Heart left ventricle (tissue), 16 donors: ENCODE results near the gene GRHL1. TPM values are rescaled to one million over a fixed set of nuclear protein-coding genes. Genes with fewer than 3 reads are reported as not detected.

Experiments used
- ATAC-seq, 4 donors: fragments of 200-7000 bp; cut with Tn5 transposase; one replicate each; pipeline ENCODE4 v1.9.1; 2020 to 2022; ENCODE audit warnings: moderate library complexity in 4 of 4, mild to moderate bottlenecking in 3 of 4, moderate number of reproducible peaks in 1 of 4
- DNase-seq, 5 donors: peaks; one replicate each; pipeline ENCODE4 v3.0.0-alpha.2; 2020
- H3K27ac ChIP-seq, 12 donors: fragments of 200-600 bp; sonication (generic) in 4 of 12; one replicate each; pipeline versions ENCODE4 v1.5.0 to v1.8.0; 2016 to 2022; ENCODE audit warnings: mild to moderate bottlenecking in 2 of 12
- H3K27me3 ChIP-seq, 9 donors: fragments of 200-600 bp; sonication (generic) in 2 of 9; one replicate each; pipeline versions ENCODE4 v1.5.1 to v1.8.0; 2016 to 2022; ENCODE audit warnings: mild to moderate bottlenecking in 3 of 9
- H3K36me3 ChIP-seq, 9 donors: fragments of 200-600 bp; sonication (generic) in 2 of 9; one replicate each; pipeline versions ENCODE4 v1.5.0 to v1.8.0; 2018 to 2022; ENCODE audit warnings: mild to moderate bottlenecking in 2 of 9
- H3K4me1 ChIP-seq, 12 donors: fragments of 200-600 bp; sonication (generic) in 4 of 12; one replicate each; pipeline versions ENCODE4 v1.5.0 to v1.8.0; 2016 to 2022; ENCODE audit warnings: mild to moderate bottlenecking in 3 of 12
- H3K4me3 ChIP-seq, 12 donors: fragments of 200-600 bp; sonication (generic) in 4 of 12; one replicate each; pipeline versions ENCODE4 v1.5.0 to v1.8.0; 2017 to 2022; ENCODE audit warnings: mild to moderate bottlenecking in 9 of 12, moderate library complexity in 4 of 12
- H3K9me3 ChIP-seq, 12 donors: fragments of 200-600 bp; sonication (generic) in 4 of 12; one replicate each; pipeline versions ENCODE4 v1.5.0 to v1.8.0; 2016 to 2022; ENCODE audit warnings: mild to moderate bottlenecking in 1 of 12
- POLR2A ChIP-seq, 2 donors: fragments of 450-650 bp; IDR thresholded peaks; one replicate each; pipeline ENCODE4 v1.6.1; 2017; ENCODE audit warnings: antibody characterized with exemption in 2 of 2, mild to moderate bottlenecking in 2 of 2, moderate library complexity in 2 of 2
- WGBS, 4 donors: extraction: QIAGEN DNeasy Blood & Tissue Kit in 2 of 4; methylation state at CpG; one replicate each; pipeline versions ENCODE4 v1.1.5 to v1.1.7; 2013 to 2018; 5-methylcytosine and 5-hydroxymethylcytosine counted together
- intact Hi-C, 10 donors: fragments of 100-400 bp; cut with DNase I; formaldehyde crosslinking; loops; one replicate each; pipeline versions ENCODE4 v1.11.1 to v1.14.2; 2022
- polyA plus RNA-seq, 2 donors: library from polyadenylated mRNA; stranded (reverse); fragments of 200-250 nt; gene quantifications; one replicate each; pipeline ENCODE4 v1.2.3, GENCODE V29; 2013
- total RNA-seq, 9 donors: library from RNA; depleted of rRNA in 2 of 9; stranded (reverse); fragments of >200 nt in 2 of 9; fragmentation: NEBNext Ultra II Directional in 3 of 9; extraction: Animal tissue kit (Norgen Biotek cat#: 25700) in 3 of 9; gene quantifications; one replicate each; pipeline versions ENCODE4 v1.1.0 to v1.2.4, GENCODE V29; 2016 to 2023
- TF ChIP-seq, protein P1 (sequence below), 12 donors: fragments of 200-600 bp; sonication (generic) in 4 of 12; IDR thresholded peaks; one replicate each; pipeline versions ENCODE4 v1.5.0 to v1.8.0; 2018 to 2022; ENCODE audit warnings: antibody characterized with exemption in 12 of 12, mild to moderate bottlenecking in 5 of 12
- donor health status: ischemic (EF 13 %, LVEDD 7.1; RV severe dilation, severe dysfunction).
- donor health status: healthy with polysubstance abuse.
- donor health status: DM: no; HTN: yes; CAD: no.
- donor health status: DM: no; HTN: no; CAD: no.
- donor health status: ischemic (EF 25% LVEDD 6.9; RV normal size, moderate dysfunction).
- donor health status: ischemic (EF 25% LVEDD 5.7; RV mildly dilated, moderate dysfunction).
- donor health status: healthy.
- donor health status: DM: yes; HTN: yes; CAD: no.
- donor health status: ischemic (EF 35%, LVEDD 5.7; RV mildly dilated, moderate dysfunction).
- donor health status: nonischemic (EF 11% LVEDD 7.7; RV severe dilation, severe dysfunction).
- donor health status: DM: yes; HTN: yes; CAD: no.
- donor health status: PGD.
- donor health status: ischemic (EF 29% LVEDD 5.4; RV normal size, mild dysfunction).
- donor health status: nonischemic (EF 23%, LVEDD 6.1; RV moderate dilation, normal function).

The GRHL1 gene
- total and polyA plus RNA-seq, 11 donors, result 0.50 to 2.8 (median 1.0) TPM

DNA sequence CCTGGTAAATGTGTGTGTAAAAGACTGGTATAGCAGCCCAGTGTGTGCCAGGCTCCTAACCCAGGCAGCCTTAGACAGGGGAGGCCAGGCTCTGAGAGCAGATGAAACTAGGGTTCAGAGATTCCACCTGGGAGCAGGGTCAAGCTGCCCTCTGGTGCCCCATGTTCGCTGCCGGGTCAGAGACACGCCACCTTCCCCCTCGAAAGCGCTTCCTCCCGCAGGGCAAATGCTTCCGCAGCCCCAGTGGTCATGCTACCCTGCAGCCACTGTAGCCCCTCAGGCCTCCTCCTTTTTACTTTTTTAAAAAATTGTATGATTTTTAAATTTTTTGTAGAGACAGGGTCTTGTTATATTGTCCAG is 81.2 kb downstream of the GRHL1 start:
- peak in 2 of 5 donors; percentile 15 to 25 for DNase-seq
- no peak for TF ChIP-seq POLR2A (IDR thresholded peaks at IDR 0.05)
- TF ChIP-seq, protein P1, sequence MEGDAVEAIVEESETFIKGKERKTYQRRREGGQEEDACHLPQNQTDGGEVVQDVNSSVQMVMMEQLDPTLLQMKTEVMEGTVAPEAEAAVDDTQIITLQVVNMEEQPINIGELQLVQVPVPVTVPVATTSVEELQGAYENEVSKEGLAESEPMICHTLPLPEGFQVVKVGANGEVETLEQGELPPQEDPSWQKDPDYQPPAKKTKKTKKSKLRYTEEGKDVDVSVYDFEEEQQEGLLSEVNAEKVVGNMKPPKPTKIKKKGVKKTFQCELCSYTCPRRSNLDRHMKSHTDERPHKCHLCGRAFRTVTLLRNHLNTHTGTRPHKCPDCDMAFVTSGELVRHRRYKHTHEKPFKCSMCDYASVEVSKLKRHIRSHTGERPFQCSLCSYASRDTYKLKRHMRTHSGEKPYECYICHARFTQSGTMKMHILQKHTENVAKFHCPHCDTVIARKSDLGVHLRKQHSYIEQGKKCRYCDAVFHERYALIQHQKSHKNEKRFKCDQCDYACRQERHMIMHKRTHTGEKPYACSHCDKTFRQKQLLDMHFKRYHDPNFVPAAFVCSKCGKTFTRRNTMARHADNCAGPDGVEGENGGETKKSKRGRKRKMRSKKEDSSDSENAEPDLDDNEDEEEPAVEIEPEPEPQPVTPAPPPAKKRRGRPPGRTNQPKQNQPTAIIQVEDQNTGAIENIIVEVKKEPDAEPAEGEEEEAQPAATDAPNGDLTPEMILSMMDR (IDR thresholded peaks at IDR 0.05), result no peak
- Histone ChIP-seq H3K27ac (no peak overlapping the region), H3K9me3 (no peaks in the 10 kb centered on the region), H3K4me1 (peaks cover 9 to 83% (median 57%) of the 10 kb centered on the region in 12 donors), H3K27me3 (no peaks in the 10 kb centered on the region), H3K36me3 (no peaks in the 10 kb centered on the region), H3K4me3 (no peak overlapping the region)
- 92 to 99% (median 97%) methylated on average over 7 of the region's 7 CpGs for WGBS, 4 donors
- ATAC-seq, result no peak
- intact Hi-C loops, result no loop called here

DNA sequence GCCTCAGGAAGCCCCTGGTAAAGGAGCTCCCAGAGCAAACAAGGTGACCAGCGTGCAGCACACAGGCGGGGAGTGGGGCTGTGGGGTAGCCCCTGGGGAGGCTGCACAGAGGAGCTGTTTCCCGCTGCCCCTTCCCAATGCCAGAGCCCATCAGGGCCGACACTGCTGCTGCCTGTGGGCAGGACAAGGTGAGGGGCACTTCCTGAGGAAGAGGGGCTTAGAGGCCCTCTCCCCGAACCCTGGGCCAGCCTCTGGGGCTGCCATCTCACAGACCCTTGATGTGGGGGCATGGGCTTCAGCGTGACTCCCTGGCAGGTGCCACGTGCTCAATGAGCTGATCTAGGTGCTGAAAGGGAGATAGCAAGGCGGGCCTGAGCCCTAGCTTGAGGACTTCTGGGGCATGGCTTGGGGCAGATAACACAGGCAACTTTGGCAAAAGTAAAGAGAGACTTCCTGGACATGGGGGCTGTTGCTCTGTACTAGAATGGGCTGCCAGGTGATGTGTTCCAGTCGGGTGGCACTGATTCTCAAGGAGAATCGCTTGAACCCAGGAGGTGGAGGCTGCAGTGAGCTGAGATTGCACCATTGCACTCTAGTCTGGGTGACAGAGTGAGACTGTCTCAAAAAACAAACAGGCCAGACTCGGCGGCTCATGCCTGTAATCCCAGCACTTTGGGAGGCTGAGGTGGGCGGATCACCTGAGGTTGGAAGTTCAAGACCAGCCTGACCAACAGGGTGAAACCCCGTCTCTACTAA is 81.9 kb downstream of the GRHL1 start:
- WGBS, 4 donors, result 64 to 74% (median 72%) methylated on average over 14 of the region's 14 CpGs
- no peak overlapping the region for H3K4me3 ChIP-seq
- H3K9me3 ChIP-seq, result no peaks in the 10 kb centered on the region
- intact Hi-C loops, result loop anchor here in 1 of 10 donors (2.0 kb wide), 1 partner anchor 23 kb away; no protein-coding TSS in a partner anchor
- ATAC-seq, result no peak
- TF ChIP-seq, protein P1 (IDR thresholded peaks at IDR 0.05), result no peak
- no peak for TF ChIP-seq POLR2A (IDR thresholded peaks at IDR 0.05)
- H3K36me3 ChIP-seq, result no peaks in the 10 kb centered on the region
- H3K4me1 ChIP-seq, result peaks cover 9 to 82% (median 60%) of the 10 kb centered on the region in 12 donors
- no peaks in the 10 kb centered on the region for H3K27me3 ChIP-seq
- H3K27ac ChIP-seq, result peak overlapping the region in 2 of 12 donors; percentile 90 to 91
- peak in 2 of 5 donors; percentile 59 to 62 for DNase-seq

DNA sequence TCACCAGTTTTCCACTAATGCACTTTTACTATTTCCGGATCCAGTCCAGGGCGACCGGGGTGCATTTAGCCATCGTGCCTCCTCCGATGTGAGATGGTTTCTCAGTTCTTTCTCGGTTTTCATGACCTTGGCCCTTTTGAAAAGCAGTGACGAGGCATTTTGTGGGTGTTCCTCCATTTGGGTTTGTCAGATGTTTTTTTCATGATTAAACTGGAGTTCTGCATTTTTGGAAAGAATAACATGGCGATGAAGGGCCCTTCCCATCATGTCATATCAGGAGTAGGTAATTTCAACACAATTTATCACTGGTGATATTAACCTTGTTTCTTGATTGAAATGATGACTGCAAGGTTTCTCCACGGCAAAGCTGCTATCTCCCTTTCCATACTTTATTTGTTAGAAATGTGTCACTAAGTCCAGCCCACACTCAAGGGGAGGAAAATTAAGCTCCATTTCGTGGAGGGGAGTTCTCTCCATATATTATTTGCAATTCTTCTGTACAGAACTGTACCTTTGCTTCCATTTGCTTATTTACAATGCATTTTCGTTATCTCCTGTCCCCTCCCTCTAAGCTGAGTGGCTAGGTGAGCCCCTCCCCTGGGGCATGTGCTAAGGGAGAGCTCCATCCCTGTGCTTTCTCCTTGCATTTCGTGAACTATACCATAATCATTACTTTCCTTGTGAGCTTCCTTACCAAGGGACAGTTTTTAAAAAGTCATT is 83.0 kb downstream of the GRHL1 start:
- DNase-seq, result no peak
- H3K27ac ChIP-seq, result peak overlapping the region in 2 of 12 donors; percentile 90 to 91

More for the DNA sequence above, 83.0 kb downstream of the GRHL1 start:
- 77 to 85% (median 83%) methylated on average over 12 of the region's 12 CpGs for WGBS, 4 donors
- intact Hi-C loops, result loop anchor here in 1 of 10 donors (2.0 kb wide), 1 partner anchor 24 kb away; no protein-coding TSS in a partner anchor
- Histone ChIP-seq H3K9me3 (no peaks in the 10 kb centered on the region), H3K36me3 (no peaks in the 10 kb centered on the region), H3K4me1 (peaks cover 4 to 72% (median 51%) of the 10 kb centered on the region in 12 donors), H3K27me3 (no peaks in the 10 kb centered on the region), H3K4me3 (no peak overlapping the region)
- ATAC-seq, result no peak
- TF ChIP-seq, protein P1 (IDR thresholded peaks at IDR 0.05), result no peak
- TF ChIP-seq POLR2A (IDR thresholded peaks at IDR 0.05), result no peak
